GM19193 (cell line): ENCODE data around the gene GRIP2.

Experiments used
- POLR2A ChIP-seq: IDR thresholded peaks from 4 replicates; pipeline ENCODE4 v1.6.1; 2011; ENCODE audit not compliant: insufficient read depth, insufficient read length; ENCODE audit errors: extremely low read depth

GRIP2 gene

DNA sequence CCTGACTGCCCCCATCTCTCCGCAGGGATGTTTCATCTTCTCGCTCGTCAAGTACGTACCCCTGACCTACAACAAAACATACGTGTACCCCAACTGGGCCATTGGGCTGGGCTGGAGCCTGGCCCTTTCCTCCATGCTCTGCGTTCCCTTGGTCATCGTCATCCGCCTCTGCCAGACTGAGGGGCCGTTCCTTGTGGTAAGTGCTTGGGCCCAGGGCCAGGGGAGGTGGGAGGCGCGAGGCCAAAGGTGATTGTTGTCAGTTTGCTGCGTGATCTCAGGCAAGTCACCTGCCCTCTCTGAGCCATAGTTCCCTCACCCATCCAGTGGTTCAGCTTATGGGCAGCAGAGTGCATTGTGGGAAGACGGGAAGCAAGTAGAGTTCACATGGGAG, 58.5 kb downstream of the GRIP2 start:
- no peak for TF ChIP-seq POLR2A

DNA sequence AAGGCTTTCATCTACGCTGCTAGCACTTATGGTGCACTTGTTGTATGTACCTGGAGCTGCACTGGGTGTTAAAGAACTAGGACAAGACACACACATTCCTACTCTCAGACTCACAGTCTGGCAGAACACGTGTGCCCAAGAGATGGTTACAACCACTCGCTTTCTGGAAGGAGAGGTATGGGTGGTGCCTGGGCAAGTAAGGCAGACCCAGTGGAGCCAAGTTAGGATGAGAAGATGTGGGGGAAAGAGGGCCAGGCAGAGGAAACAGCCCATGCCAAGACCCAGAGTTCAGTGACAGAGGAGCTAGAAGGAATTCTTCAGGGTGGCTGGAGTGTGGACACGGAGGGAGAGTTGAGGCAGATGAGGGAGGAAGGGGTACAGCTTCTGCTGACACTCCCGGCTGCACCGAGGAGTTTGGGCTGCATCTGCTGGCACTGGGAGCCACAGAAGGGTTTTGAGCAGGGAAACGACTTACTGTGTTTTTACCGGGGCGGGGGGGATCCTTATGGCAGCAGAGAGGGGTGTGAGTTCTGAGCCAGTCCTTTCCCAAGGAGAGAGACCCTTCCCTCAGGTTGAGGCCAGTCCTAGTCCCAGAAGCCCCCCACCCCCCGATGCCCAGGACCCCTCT, 59.0 kb downstream of the GRIP2 start:
- no peak for TF ChIP-seq POLR2A

DNA sequence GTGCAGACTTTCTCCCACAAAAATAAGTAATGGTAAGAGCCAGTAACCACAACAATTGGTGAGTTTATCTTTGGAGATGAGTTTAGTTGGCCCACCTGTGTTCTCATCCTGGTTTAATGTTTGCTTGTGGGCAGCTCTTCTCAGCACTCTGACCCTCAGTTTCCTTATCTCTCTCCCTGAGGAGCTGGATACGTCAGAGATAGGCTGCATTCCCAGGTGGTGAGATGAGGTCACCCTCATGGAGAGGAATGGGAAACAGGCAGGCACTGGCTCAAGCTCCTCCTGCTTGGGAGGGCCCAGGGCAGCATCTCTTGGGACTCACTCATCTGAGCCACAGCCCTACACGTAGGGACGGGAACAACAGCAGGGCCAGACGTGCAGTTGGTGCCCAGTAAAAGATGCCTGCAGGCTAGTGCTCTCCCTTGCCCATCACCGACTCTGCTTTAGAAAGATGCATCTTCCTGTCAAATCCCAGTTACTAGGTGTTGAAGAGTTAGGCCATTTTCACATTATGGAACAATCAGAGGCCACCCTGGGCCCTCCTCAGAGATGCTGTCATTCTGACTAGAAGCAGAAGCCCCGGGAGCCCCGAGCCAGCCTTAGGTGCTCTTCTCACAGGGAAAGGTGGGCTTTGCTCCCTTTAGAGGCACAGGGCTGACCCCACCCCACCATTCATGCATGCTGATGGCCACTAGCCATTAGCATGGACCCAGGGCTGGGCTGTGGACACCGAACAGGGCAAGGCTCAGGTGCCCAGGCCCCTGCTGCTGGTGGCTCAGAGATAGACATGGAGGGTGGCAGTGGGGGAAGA, 59.7 kb downstream of the GRIP2 start:
- TF ChIP-seq POLR2A, result no peak

DNA sequence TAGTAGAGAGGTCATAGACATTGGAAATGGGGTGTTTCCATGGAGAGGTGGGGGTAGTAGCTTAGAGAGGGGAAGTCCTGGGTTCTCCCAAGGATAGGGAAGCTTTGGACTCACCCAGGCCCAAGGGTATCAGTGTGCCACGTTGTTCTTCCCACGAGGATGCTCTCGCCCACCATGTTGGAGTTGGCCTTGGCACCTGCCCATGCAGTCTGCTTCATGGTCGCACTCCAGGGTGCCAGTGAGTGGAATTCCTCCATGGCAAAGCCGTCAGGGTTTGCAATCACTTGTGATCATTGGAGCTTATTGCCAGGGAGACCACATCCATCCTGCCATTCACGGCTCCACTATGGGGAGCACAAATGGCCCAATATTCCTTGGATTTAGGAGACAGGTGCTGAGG, 60.6 kb downstream of the GRIP2 start:
- TF ChIP-seq POLR2A, result no peak

DNA sequence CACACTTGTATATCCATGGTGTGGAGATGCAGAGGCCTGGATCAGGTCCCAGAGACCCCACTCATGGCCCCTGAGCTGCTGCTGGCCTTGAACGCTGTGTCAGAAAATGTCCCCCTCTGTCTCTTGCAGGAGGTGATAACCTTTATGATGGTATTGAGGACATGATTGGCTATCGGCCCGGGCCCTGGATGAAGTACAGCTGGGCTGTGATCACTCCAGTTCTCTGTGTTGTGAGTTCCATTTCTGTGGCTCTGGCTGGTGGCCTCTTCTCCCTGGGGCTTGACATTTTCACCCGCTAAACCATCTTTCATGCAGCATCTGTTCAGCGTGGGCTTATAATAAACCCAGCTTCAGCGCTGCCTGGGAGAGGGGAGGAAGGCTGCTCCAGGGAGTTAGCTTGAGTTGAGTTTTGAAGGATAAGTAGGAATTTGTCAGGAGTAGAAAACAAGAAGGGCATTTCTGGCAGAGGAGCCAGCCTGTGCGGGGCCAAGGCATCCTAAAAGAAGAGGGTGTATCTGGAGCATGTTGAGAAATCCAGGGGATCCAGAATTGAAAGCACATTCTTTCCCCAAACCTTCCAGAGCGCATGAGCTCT, 61.1 kb downstream of the GRIP2 start:
- no peak for TF ChIP-seq POLR2A

DNA sequence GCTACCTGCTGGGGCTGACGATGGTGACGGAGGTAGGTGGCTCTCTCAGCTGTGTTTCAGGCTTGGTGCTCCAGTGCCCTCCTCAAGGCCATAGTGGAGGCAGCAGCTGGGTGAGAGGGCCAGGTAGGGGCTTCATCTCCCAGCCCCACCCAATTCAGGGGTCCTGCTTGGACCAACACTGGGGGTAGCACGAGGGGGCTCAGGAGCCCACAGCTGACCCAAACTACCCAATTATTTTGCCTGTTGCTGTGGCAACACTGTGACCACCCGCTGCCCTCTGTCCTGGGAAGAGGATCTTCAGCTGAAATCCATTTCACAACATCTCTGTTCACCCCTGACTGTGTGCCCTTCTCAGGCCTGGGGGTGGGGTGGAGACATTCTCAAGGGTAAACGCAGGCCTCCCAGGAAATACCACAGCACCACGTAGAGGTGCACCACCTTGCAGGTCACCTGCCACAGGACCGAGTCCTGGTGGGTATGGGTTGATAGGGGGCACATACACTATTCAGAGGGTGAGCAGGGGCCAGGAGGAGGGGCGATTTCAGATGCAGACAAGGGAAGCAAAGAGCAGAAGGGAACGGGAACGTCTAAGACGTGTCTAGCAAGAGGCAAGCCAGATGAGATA, 62.7 kb downstream of the GRIP2 start:
- TF ChIP-seq POLR2A, result no peak

DNA sequence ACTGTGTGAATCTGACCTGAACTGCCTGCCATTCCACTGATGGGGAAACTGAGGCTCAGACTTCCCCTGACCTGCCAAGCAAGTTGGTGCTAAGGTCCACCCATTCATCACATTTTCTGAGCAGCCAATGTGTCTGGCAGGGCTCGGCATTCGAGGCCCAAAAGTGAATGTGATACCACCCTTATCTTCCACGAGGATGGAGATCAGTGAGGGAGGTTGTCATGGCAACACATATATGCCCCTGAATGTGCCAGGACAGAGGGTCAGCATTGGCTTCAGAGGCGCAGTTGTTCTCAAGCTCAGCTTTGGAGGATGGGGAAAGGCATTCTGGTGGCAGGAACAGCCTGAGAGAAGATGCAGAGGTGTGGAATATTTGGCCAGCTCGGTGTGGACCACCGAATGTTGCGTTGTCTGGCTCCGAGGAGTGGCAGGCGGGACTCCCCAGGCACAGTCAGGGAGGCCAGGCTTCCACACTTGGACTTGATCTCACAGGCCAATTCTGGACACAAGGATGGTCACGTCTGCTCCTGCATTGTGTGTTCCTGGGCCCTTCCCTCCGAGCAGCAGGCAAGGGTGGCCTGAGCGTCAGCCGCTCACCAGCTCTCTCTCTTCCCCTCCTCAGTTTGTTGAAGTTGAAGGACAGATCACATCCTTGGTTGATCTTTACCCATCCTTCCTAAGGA, 63.4 kb downstream of the GRIP2 start:
- TF ChIP-seq POLR2A, result no peak

DNA sequence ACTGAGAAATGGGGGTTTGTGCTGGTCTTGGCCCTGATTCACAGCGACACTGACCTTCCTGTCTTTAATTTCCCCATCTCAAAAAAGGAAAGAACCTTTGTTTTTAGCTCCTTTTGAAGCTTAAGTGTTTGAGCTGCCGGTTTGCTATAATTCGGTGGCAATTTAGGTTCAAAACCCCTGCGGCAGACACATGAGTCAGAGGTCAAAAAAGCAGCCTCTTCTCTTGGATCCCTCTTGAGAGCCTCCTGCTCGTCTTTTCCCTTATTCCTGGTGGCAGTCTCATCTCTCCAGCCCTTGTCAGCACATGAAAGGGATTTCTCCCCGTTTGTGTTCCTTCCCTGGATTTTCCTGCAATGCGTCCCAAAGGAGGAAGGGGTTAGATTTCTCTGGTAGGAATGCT, 64.5 kb downstream of the GRIP2 start:
- TF ChIP-seq POLR2A, result no peak

DNA sequence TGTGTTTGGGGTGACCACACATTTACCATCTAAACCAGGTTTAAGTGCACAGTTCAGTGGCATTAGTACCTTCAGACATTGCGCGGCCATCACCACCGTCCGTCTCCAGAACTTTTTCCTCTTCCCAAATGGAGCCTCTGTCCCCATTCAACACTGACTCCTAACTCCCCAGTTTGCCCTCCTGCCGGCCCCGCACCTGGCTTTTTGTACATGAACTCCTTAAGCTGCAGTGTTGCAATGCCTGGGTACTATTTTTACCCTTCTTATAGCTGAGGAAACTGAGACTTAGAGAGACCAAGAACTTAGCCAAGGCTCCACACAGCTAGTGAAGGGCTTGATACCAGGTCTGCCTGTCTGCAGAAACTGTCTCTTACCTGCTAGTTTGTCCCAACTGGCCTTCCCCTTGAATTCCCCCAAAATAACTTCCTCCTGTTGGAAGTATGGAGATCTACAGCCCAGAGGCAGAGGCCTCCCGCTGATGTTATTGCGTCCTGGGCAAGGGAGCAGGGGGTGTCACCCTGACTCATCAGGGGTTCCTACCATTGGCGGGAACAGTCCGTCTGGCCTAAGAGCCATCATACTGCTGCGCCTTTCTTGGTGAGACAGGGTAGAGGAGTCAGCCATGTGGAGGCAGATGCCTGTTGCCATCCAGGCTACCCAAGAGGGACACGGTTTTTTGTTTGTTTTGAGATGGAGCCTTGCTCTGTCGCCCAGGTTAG, 65.6 kb downstream of the GRIP2 start:
- TF ChIP-seq POLR2A, result no peak

DNA sequence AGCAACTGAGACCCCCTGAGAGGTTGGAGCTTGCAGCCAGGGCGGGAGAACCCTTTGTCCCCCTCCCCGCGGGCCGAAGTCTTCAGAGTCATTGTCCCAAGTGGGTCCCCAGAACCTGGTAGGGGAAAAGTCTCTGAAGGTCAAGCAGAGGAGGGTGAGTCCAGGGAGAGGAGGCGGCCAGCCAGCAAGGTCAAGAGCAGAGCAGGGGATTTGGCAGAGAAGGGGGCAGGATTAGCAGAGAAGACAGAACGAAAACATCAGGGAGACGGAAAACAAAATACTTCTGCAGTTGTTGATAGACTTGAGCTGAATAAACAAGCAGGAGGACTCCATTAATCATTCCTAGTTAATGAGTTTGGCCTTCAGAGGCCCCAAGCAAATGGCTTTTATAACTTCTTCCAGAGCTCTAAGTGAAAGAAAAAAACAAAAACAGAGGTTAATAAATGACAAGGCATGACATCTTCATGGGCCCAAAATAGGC, 66.7 kb downstream of the GRIP2 start:
- TF ChIP-seq POLR2A, result no peak

DNA sequence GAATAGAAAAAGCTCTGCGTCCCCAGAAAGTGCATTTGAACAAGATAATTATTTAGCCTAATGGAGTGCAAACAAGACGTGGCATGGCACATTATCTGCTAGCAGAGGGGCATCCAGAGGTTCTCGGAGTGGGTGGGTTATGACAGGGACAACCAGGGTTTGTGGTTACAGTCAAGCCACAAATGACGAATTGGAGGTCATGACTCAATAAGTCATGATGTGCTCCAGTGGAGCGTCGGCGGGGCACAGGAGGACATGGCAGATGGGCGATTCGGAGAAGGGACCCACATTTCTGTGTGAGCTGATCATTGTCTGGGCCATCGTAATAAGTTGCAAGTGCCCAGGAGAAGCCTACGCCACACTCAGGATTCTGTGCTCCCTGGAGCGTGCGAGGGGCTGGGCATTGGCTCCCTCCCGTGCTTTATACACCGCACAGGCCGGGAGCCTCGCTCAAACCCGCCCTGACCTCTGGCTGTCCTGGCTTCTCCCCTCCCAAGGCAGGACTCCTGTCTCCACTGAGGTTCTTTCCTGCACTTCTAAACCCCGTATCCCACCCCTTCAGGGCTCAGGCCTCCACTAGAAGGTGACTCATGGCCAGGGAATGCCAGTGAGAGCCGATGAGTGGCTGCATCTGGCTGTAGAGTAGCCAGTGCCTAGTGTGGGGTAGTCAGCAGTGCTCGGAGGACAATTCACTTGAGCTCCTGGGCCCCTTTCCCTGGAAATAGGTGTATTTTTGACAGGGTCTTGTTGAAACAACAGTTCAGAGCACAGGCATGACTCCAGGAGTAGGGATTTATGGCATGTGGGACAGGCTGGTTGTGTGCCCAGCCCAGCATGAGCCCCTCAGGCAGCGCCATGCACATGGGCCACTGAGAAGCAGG, 67.4 kb downstream of the GRIP2 start:
- no peak for TF ChIP-seq POLR2A

DNA sequence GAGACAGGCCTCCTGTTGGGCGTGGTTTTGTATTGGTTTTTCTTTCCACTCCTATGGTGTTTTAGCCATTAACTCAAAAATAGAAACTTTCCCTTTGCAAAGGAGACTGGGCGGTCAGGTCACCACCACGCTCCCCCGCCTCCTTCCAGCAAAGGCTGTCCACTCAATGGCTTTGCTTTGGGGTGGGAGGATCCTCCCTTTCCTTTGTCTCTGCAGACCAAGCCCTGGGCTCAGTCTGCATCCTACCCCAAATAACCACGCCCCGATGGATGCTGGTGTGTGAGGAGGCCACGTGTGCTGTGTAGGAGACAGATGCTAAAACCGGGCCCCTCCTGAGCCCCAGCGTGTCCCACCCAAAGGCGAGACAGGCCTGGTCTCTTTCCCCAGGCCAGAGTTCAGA, 68.5 kb downstream of the GRIP2 start:
- TF ChIP-seq POLR2A, result no peak

DNA sequence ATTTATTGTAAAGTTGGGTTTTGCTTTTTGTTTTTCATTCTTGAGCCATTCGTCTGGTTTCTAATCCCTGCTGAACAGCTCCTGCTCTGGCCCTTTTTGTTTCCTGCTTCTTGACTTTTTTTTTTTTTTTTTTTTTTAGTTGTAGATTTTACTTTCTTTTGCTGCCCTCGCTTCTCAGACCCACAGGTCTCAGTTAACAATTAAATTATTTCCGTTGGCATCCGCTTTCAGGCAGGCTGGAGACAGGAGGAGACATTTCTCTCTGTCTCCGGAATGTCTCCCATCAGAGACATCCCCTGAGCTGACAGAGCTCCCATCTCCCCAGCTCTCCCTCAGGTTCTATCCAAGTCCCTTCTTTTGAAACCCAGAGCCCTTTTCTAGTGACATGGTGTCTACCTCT, 69.1 kb downstream of the GRIP2 start:
- TF ChIP-seq POLR2A, result no peak
